Activated T-cell treated with anti-CD3 and anti-CD28 coated beads for 1 hour (primary cell): ENCODE data around the gene PSMC3IP.

ENCODE experiments used
- DNase-seq: peaks from one replicate; pipeline ENCODE4 v3.0.0-alpha.2; 2020; ENCODE audit warnings: low read depth

Gene PSMC3IP

DNA sequence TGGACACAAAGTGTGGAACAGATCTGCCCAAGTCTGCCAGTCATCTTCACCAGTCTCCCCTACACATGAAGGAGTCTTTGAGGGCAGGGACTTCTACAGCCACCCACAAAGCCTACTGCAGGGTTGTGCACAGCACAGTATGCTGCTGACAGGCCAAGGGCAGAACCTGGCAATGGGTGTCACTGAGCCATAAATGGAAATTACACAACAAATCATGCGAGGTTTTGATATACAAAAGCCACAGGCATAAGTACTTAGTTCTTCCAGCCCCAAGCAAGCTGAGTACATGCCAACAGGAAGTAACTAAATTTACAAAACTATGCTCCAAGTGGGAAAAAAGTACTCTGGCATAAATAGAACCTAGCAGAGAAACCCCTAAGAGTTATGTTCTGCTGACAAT, 7.8 kb upstream of the PSMC3IP start:
- no peak for DNase-seq

DNA sequence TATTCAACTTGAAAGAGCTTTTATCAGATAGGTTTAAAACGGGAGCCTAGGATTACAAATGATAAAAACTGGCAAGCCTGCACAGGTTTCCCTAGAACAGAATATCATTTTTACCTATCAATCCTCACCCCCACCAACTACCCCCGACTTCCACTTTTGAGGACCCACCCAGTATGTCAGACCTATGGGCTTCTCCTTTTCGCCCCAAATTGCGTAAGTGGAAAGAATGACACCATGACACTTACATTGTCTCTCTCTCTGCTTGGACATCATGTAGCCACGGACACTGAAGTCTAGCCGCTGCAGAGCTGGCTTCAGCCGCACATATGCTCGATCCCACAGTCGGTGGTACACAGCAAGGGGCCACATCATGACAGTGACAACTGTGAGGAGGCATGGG, 7.4 kb upstream of the PSMC3IP start:
- no peak for DNase-seq

DNA sequence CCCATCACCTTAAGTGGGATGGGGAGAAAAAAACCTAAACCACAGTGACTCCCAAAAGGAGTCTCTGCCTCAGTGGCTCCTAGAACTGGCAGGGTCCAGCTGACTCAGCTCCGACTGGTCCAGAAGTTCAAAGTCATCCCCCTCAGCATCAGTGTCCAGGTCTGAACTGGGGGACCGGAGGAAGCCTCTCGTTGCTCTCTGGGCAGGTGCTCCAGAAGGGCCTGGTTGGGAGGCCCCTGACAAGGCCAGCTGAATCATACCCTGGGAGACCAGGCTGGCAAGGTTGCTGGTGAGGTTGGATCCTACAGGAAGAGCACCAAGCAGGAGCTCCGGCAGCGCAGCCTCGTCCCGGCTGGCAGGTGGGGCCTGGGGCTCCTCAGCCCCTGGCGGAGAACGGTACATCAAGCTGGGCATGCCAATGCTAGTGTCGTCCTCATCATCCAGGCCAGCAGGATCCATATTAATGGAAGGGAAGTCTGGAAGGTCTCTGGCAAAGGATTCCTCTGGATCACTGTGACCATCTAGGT, 4.3 kb upstream of the PSMC3IP start:
- no peak for DNase-seq

DNA sequence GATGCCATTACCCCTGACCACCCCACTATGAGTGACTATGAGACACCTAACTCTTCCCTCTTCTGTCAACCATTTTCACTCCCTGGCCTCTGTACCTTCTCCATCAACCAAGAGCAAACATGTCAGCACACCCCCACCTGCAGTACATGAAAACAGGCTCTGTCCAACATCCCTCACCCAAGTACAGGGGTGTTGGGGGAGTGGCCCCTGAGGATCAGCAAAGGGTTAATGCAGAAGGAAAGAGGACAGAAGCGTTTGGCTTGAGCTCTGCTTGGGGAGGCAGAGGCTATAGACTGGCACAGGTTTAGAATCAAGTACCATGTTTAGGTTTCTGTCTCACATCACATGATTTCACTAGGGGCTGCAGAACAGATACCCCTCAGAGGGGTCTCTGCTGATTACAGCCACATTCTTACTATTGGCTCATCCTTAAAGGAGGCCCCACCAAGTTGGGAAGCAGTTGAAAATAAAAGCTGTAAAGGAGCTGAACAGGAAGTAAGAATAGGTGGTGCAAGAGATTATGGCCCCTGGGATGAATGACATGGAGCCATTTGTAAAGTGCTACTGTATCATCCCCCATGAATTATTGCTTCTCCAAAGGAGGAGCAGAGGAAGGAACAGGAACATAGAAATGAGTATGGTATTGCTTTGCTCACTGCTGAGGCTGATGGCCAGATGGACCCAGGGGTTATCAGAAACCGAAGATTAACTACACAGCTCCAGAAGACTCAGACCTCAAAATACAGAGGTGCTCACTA, 2.4 kb upstream of the PSMC3IP start:
- DNase-seq, result no peak

DNA sequence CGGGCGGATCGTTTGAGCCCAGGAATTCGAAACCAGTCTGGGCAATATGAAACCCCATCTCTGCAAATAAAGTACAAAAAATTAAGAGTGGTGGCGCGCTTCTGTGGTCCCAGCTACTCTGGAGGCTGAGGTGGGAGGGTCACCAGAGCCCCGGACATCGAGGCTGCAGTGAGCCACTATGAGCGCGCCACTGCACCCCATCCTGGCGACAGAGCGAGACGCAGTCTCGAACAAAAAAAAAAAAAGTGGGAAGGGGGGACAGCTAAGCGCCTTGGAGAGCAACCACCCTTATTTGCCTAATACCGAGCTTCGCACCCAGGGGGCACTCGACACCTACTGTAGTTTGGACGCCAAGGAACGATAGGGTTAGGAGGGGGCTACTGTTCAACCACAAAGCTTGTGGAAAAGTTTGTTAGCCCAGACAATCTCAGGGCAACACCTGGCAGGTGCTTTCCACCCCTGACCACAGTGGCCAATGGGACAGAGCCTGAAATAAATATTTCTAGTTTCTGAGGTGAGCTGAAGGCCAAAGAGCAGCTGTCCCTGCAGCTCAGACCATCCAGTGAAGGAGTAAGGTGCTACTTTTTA, 847 bp upstream of the PSMC3IP start:
- peak; percentile 60 for DNase-seq

DNA sequence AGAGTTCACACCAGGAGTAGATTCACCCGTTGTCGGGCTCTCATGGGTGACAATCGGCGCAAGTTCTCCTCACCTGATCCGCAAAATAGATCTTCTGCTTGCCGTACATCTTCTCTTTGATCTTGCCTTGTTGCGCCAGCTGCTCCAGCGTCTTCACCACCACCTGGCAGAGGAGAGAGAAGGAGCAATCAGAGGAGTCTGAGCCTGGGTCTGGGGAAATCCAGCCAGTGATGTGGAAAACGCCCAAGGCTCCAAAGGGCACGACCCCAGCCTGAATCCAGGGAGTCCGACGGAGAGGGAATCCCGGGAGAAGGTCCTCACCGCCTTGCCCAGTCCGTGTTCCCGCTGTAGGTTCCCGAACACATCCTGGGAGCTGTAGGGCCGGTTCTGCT, 393 bp downstream of the PSMC3IP start:
- no peak for DNase-seq

DNA sequence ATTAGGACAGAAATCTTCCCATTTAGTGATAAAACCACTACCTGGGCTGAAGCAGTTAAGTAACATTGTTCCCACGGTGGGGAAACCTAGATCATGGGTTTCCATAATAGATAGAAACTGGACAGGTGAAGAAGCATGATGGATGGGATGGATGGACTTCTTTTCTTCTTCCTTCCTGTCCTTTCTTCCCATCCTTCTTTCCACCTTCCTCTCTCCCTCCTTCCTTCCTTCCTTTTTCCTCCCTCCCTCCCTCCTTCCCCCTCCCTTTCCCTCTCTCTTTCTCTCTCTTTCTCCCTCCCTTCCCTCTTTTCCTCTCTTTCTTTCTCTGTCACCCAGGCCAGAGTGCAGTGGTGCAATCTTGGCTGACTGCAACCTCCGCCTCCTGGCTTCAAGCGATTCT, 3.1 kb downstream of the PSMC3IP start:
- DNase-seq, result no peak

DNA sequence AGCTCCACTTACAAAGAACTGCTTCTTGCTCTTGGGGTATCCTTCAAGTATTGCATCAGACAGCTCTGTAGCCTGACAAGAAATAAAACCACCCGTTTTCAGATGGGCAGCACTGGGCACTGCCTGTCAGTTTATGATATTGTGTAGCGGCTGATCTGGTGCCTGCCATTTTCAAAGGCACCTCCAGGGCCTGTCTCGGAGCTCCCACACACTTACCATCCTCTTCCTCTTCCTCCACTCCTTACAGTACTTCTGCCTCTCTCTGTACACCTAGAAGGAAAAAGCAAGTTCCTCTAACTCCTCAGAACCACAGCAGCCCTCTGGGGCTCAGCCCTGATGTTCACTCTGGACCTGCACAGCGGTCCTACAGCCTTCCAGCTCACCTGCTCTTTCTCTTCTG, 4.4 kb downstream of the PSMC3IP start:
- DNase-seq, result no peak

DNA sequence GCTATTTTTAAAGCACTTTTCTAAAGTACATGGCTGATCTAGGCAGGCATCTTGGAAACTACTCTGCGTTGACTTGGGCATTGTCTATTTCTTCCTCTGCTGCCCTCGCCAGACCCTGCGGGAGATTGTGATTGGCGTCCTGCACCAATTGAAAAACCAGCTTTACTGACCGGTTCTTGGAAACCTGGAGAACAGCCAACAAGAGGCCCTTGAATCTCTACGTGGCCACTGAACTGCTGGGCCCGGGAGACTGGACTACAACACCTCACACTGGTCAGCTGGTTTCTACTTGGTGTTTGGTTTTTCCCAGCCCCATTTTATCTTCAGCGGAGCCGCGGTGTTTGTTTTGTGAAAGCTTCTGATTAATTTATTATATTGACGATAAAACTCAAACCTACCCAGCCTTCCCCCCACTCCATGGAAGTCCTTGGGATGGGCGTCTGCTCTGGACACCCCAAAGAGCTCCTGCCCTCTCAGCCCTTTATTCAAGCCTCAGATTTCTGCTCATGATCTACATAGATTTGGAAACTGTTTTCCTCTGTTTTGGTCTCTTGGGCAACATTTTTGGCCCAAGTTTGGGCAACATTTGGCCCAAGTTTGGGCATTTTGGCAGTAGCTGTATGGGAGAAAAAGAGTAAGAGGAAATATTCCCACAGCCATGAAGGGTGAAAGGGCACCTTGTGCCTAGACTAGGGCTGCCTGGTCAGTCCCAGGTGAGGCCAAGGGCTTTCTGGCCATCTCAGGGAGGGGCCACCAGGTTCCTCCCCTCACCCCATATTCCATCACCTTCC, 5.9 kb downstream of the PSMC3IP start:
- DNase-seq, result no peak

DNA sequence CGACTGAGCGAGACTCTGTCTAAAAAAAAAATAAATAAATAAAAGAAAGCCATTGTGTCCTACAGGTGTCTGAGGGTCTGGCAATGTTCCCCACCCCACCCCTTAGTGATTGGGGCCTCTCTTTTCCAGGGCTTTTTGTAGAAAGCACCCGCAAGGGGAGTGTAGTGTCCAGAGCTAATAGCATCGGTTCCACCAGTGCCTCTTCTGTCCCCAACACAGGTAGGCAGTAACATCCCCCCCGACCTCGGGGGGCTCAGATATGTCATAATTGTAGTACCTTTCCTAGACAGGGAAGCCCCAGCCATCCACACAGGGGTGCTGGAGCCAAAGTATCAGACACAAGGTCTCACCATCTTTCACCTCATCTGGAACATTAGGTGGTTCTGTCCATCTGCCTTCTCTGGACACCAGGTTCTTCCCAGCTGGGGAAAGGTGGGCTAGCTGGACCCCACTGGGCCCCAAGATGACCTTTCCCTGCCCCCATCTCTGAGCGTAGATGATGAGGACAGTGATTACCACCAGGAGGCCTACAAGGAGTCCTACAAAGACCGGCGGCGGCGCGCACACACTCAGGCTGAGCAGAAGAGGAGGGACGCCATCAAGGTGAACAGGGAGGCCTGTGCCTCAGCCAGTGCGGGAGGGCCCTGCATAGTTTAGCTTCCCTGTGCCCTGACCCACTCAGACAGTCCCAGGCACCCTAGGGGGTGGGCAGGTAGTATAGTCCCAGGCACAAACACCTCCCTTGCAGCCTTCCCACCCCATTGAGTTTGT, 9.0 kb downstream of the PSMC3IP start:
- DNase-seq, result no peak

DNA sequence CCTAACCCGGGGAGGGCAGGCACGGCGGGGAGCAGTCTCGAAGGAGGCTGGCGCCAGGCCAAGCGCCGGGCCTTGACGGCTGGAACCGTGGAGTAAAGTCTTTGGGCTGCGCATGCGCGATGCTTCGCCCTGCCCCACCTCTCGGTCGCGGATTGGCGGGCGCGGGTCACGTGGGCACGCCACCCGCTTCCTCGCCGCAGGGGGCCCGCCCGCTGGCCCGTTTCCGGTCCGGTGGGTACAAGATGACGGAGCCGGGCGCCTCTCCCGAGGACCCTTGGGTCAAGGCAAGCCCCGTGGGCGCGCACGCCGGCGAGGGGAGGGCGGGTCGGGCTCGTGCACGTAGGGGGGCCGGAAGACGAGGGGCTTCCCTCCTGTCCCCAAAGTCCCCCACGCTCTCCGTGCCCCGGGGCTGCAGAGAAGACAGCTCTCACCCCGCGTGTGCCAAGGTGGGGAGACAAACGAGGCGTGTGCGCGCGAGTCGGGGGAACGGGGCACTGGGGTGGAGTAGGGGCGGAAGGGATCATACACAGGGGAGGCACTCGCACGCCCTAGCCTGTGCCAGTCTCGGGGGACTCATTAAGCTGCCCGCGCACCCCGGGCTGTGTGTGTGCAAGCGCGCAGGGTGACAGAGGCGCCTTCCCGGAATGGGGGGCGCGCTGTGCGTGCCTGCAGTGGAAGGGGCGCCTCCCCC, 10.5 kb downstream of the PSMC3IP start, which contains the start of gene MLX:
Gene MLX, plus strand, starts transcription at position 218 of the 691 bp plus-strand sequence. Its CDS starts 25 bp downstream, at position 243.
- DNase-seq, result peak; percentile 89

DNA sequence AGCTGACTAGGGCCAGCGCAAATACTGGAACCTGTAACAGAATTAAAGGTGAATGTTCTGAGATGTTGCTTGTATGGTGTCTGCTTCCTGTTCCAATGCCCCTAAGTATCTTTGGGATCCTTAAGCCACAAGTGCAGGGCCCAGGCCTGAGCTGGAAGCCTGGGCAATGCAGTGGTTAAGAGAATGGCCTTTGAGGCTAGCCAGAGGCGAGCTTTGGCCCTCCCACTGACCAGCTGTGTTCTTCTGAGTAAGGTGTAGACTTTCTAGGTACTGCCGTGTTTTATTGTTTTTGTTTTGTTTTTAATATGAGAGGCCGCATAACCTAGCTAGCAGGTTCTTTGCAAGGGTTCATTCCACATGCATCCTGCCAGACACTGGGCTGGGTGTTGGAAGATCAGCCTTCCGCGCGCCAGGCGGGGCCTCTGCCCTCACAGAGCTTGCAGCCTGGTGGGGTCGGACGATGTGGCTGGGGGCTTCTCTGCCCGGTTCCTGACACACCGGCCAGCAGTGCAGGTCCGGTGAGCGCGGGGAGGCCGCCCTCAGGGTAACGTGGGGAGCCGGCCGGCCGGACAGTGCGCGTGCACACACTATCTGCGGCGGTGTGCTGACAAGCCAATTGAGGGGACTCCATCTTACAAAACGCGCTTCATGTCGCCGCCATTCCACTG, 11.2 kb downstream of the PSMC3IP start:
- no peak for DNase-seq

DNA sequence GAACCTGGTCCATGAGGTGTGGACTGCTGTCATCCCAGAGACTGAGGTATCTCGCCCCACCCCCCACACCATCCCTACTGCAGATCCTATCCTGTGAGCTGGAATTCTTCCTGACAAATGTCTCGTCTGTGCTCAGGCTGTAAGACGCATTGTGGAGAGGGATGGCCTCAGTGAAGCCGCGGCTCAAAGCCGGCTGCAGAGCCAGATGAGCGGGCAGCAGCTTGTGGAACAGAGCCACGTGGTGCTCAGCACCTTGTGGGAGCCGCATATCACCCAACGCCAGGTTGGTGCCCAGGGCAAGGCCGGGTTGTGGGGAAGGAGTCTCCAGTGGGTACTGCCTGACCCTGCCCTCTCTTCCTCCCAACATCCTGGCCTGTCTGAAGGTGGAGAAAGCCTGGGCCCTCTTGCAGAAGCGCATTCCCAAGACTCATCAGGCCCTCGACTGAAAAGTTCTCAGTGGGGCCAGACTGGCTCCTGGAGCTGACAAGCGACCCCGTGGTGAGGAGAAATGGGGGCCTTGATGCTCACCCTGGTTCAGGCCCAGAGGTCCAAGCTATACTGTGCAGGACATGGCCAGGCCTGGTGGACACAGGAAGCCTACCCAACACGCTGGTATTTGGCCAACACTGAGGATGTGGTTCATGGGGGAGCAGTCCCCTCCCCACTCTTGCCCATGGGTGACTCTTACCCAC, 11.9 kb downstream of the PSMC3IP start:
- no peak for DNase-seq

DNA sequence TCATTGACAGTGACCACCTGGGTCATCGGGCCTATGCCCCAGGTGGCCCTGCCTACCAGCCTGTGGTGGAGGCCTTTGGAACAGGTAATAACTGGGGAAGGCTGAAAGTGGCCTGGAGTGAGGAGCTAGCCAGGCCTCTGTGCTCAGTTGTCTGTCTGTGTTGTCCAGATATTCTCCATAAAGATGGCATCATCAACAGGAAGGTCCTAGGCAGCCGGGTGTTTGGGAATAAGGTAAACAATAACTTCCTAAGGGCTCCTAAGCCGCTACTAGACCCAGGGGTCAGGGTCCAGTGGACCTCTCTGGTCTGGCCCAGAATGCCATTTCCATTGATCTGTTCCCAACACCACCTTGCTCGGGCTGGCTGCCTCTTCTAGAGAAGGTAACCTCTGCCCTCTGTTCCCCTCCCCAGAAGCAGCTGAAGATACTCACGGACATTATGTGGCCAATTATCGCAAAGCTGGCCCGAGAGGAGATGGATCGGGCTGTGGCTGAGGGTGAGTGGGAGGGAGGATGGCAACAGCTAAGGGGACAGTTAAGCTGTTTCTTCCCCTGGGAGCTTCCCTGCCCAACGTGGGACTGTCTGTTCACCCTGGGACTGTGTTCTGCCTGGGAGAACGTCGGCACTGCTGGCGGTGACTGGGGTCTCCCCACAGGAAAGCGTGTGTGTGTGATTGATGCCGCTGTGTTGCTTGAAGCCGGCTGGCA, 12.6 kb downstream of the PSMC3IP start:
- no peak for DNase-seq

DNA sequence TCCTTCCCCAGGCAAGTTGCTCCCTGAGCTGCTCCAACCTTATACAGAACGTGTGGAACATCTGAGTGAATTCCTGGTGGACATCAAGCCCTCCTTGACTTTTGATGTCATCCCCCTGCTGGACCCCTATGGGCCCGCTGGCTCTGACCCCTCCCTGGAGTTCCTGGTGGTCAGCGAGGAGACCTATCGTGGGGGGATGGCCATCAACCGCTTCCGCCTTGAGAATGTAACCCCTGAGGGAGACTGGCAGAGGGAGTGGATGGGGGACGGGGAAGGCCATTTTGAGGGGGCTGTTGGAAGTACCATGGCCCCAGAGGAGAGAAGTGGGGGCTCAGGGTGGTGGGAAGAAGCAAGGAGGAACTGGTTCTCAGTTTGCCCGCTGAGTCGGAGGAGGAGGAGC, 13.6 kb downstream of the PSMC3IP start:
- no peak for DNase-seq

DNA sequence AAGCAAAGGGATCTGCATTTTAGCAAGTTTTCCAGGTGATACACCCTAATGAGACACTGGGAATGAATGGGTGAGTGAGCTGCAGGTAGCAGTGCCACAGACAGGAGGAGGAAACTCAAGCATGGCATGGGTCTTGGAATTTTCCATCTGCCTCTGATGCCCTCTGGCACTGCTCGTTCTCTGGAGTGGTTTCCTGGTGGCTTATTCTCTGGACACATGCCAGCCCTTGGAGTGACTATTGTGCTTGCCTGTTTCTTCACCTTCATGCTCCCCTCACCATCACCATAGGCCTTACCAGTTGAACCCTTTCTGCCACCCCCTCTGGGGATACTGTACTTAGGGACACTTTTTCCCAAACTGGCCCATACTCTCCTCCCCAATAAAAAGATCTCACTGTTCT, 14.0 kb downstream of the PSMC3IP start:
- DNase-seq, result no peak

DNA sequence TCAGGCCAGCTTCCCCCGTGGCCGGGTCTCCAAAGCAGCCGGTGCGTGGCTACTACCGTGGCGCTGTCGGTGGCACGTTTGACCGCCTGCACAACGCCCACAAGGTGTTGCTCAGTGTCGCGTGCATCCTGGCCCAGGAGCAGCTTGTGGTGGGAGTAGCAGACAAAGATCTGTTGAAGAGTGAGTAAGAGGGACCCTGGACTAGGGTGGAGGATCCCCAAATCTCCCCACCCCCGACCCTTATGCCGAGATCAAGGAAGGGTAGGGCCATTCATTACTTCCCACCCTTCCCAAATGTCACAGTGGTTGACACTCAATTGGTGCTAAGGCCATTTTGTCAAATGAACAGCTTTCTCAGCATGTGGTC, 14.4 kb downstream of the PSMC3IP start:
- no peak for DNase-seq

DNA sequence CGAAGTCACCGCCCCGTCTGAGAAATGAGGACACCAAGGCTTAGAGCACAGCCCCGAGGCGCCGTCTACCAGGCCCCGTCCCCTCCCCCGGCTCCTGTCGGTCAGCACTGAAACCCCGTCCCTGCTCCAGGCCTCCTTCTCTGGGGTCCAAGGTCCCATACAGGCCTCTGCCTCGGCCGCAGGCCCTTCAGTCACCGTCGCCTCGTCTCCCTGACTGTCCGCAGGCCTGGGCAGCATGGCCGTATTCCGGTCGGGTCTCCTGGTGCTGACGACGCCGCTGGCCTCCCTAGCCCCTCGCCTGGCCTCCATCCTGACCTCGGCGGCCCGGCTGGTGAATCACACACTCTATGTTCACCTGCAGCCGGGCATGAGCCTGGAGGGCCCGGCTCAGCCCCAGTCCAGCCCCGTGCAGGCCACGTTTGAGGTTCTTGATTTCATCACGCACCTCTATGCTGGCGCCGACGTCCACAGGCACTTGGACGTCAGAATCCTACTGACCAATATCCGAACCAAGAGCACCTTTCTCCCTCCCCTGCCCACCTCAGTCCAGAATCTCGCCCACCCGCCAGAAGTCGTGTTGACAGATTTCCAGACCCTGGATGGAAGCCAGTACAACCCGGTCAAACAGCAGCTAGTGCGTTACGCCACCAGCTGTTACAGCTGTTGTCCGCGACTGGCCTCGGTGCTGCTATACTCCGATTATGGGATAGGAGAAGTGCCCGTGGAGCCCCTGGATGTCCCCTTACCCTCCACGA, 15.0 kb downstream of the PSMC3IP start:
- no peak for DNase-seq

DNA sequence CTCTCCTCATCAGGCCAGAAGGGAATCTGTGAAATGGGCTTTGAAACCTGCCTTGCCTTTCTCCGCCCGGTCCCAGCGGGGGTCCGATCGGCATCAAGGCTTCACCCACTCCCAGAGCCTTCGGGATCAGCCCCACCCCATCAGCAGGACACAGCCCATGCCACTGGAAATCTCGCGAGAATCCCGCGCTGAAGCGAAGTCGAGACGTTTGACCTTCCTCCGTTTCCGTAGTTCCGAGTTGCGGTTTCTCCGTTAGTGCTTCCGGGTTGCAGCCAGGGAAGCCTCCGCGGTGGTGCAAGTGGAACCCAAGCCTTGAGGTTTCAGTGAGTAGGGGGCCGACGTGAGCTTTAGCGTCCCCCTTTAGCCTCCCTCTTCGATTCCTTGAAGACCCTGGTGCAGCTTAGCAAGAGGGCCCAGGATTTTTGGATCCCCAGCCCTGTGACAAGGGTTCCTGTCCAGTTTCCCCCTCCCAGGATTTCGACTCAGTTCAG, 15.6 kb downstream of the PSMC3IP start, which contains the start of gene COASY:
Gene COASY, plus strand, starts transcription at position 252 of the 491 bp plus-strand sequence. CDS start 475 bp downstream, outside the sequence.
- DNase-seq, result peak; percentile 85
